Measurements from ENCODE around the gene ATP5PF.

The ATP5PF gene

DNA sequence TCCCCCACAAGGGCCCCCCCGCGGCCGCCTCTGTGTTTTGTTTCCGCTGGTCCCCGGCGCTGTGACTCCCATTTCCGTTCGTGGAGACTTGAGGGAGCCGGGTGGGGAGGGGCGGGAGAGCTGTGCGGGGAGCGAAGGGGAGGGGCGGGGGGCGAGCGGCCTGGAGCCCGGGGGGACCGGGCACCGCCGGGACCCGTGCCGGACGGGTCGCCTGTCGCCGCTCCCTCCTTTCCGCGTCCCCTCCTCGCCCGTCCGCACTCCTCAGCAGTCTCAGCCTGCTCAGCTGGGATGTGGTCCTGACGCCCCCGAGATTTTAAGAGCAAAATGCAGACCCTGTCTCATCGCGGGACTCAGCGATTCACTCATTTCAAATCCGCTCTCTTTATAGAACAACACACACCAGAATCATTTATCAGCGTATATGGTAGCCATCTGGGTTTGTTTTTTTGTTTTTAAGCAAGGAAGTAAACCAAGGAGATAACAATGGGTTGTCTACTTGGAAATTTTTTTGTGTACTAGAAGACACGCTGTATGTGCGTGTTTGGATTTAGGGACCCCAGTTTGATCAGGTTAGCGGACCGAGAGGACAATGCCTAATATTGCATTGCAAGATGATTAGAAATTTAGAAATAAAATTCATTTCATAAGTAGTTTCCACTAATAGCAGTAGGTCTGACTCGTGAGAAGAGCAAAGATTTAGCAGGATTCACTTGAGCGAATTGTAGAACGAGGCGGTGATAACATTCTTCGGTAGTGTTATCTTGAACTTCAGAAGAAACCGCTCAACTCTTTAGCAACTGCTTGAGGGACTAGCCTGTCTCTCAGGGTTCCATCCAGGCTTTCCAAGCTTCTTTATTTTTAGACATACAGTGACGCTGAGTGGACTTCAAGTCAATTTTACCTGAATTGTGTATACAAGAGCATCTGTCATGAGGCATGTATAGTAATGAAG lies 1.2 kb upstream of the ATP5PF start:
- H3K9me3 ChIP-seq (replicated peaks; ENCODE audit: insufficient read depth, low read length): no peaks in the 10 kb centered on the region
- H3K4me2 ChIP-seq (ENCODE audit: low read depth, low read length): peak overlapping the region; percentile 93
- no peaks in the 10 kb centered on the region for H3K9me2 ChIP-seq (replicated peaks; ENCODE audit: insufficient read depth, low read length)
- no peaks in the 10 kb centered on the region for H4K20me1 ChIP-seq (ENCODE audit: insufficient read depth, low read length)
- DNase-seq: peak; percentile 72
- peaks cover 89% of the 10 kb centered on the region for H3K79me2 ChIP-seq (ENCODE audit: low read length)
- peak overlapping the region; percentile 95 for H2AFZ ChIP-seq (ENCODE audit: low read length)
- peak overlapping the region; percentile 99 for H3K27ac ChIP-seq (ENCODE audit: low read length)
- peak overlapping the region; percentile 95 for H3K9ac ChIP-seq (ENCODE audit: low read length)
- TF ChIP-seq, protein P1, sequence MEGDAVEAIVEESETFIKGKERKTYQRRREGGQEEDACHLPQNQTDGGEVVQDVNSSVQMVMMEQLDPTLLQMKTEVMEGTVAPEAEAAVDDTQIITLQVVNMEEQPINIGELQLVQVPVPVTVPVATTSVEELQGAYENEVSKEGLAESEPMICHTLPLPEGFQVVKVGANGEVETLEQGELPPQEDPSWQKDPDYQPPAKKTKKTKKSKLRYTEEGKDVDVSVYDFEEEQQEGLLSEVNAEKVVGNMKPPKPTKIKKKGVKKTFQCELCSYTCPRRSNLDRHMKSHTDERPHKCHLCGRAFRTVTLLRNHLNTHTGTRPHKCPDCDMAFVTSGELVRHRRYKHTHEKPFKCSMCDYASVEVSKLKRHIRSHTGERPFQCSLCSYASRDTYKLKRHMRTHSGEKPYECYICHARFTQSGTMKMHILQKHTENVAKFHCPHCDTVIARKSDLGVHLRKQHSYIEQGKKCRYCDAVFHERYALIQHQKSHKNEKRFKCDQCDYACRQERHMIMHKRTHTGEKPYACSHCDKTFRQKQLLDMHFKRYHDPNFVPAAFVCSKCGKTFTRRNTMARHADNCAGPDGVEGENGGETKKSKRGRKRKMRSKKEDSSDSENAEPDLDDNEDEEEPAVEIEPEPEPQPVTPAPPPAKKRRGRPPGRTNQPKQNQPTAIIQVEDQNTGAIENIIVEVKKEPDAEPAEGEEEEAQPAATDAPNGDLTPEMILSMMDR (IDR thresholded peaks at IDR 0.05; ENCODE audit: low read length): no peak
- TF ChIP-seq EZH2 (optimal IDR thresholded peaks at IDR 0.05; ENCODE audit: low read depth, low read length) (no peak), EZH2phosphoT487 (IDR thresholded peaks at IDR 0.05; ENCODE audit: low read length) (no peak)
- H3K4me3 ChIP-seq (ENCODE audit: low read length): peak overlapping the region; percentile 97
- H3K4me1 ChIP-seq (ENCODE audit: low read length): peaks cover 24% of the 10 kb centered on the region
- no peaks in the 10 kb centered on the region for H3K27me3 ChIP-seq (replicated peaks; ENCODE audit: insufficient read depth, low read length)
- H3K36me3 ChIP-seq (replicated peaks; ENCODE audit: insufficient read depth, low read length): no peaks in the 10 kb centered on the region
- peaks cover 12% of the 10 kb centered on the region; the same call in 1 of the 2 replicates for H3F3A ChIP-seq (ENCODE audit: insufficient read depth, low read length)

DNA sequence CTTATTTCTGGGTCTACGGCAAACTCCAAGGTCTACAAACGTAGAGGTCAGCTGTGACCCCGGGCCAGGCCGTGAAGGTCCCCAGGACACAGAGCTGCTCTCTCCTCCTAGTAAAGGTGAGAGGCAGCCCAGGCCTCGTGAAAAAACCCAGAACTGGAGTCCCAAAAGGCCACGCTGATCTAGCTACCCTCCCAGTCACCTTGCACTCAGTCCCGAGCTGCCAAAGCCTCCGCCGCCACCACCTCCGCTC lies 125 bp downstream of the ATP5PF start:
- H2AFZ ChIP-seq (ENCODE audit: low read length): peak overlapping the region; percentile 61; the same call in 1 of the 2 replicates
- TF ChIP-seq EZH2phosphoT487 (IDR thresholded peaks at IDR 0.05; ENCODE audit: low read length): no peak
- TF ChIP-seq, protein P1 (IDR thresholded peaks at IDR 0.05; ENCODE audit: low read length): no peak
- no peak for TF ChIP-seq EZH2 (optimal IDR thresholded peaks at IDR 0.05; ENCODE audit: low read depth, low read length)
- DNase-seq: no peak

DNA sequence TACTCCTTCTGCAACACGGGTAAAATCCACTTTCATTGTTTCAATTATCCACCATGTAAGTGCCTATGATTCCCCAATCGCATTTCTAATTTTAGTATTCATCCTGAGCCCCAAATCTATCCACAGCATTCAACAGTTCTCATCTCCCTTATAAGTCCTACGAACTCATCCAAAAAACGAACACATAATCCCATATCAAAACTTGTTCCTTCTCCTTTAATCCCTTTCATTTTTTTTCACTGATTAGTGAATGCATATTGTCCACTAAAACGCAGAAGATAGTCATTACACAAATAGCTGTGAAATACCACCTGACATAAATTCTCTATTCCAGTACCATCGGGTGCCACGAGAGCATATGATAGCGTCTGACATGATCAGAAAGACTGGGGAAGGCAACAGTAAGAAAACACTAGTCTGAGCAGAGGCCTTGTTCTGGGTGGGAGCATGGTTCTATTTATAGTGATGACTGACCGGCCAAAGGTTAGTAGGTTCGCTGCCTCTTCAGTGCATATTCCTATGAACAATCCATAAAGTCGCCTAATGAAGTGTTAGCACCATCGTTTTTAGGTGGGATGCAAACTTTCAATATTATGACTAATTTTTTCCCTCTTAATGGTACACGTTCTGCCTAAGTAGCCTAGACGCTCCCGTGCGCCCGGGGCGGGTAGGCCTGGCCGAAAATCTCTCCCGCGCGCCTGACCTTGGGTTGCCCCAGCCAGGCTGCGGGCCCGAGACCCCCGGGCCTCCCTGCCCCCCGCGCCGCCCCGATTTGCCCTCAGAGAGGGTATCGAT lies 648 bp downstream of the ATP5PF start:
- peak overlapping the region; percentile 95 for H3K9ac ChIP-seq (ENCODE audit: low read length)
- TF ChIP-seq EZH2 (optimal IDR thresholded peaks at IDR 0.05; ENCODE audit: low read depth, low read length) (no peak), EZH2phosphoT487 (IDR thresholded peaks at IDR 0.05; ENCODE audit: low read length) (no peak)
- TF ChIP-seq, protein P1 (IDR thresholded peaks at IDR 0.05; ENCODE audit: low read length): no peak
- H3K4me1 ChIP-seq (ENCODE audit: low read length): peaks cover 21% of the 10 kb centered on the region
- H2AFZ ChIP-seq (ENCODE audit: low read length): peak overlapping the region; percentile 61; the same call in 1 of the 2 replicates
- no peaks in the 10 kb centered on the region for H3K9me3 ChIP-seq (replicated peaks; ENCODE audit: insufficient read depth, low read length)
- H3K9me2 ChIP-seq (replicated peaks; ENCODE audit: insufficient read depth, low read length): no peaks in the 10 kb centered on the region
- peaks cover 88% of the 10 kb centered on the region for H3K79me2 ChIP-seq (ENCODE audit: low read length)
- peaks cover 12% of the 10 kb centered on the region; the same call in 1 of the 2 replicates for H3F3A ChIP-seq (ENCODE audit: insufficient read depth, low read length)
- H3K27me3 ChIP-seq (replicated peaks; ENCODE audit: insufficient read depth, low read length): no peaks in the 10 kb centered on the region
- peak overlapping the region; percentile 89 for H3K4me2 ChIP-seq (ENCODE audit: low read depth, low read length)
- H3K27ac ChIP-seq (ENCODE audit: low read length): peak overlapping the region; percentile 99
- no peaks in the 10 kb centered on the region for H4K20me1 ChIP-seq (ENCODE audit: insufficient read depth, low read length)
- H3K4me3 ChIP-seq (ENCODE audit: low read length): peak overlapping the region; percentile 97
- peak; percentile 41 for DNase-seq
- H3K36me3 ChIP-seq (replicated peaks; ENCODE audit: insufficient read depth, low read length): peaks cover 4% of the 10 kb centered on the region; the same call in 1 of the 2 replicates

More for the DNA sequence above, 125 bp downstream of the ATP5PF start:
- Histone ChIP-seq H3K4me2 (ENCODE audit: low read depth, low read length) (peak overlapping the region; percentile 89), H3K9ac (ENCODE audit: low read length) (peak overlapping the region; percentile 95), H3K79me2 (ENCODE audit: low read length) (peaks cover 88% of the 10 kb centered on the region), H3K9me3 (replicated peaks; ENCODE audit: insufficient read depth, low read length) (no peaks in the 10 kb centered on the region), H3K9me2 (replicated peaks; ENCODE audit: insufficient read depth, low read length) (no peaks in the 10 kb centered on the region), H3K27me3 (replicated peaks; ENCODE audit: insufficient read depth, low read length) (no peaks in the 10 kb centered on the region), H3K4me1 (ENCODE audit: low read length) (peaks cover 24% of the 10 kb centered on the region), H3K4me3 (ENCODE audit: low read length) (peak overlapping the region; percentile 97), H4K20me1 (ENCODE audit: insufficient read depth, low read length) (no peaks in the 10 kb centered on the region), H3F3A (ENCODE audit: insufficient read depth, low read length) (peaks cover 12% of the 10 kb centered on the region; the same call in 1 of the 2 replicates), H3K36me3 (replicated peaks; ENCODE audit: insufficient read depth, low read length) (peaks cover under 1% of the 10 kb centered on the region; the same call in 1 of the 2 replicates), H3K27ac (ENCODE audit: low read length) (peak overlapping the region; percentile 99)
